ENCODE measurements around the gene CBARP.

CBARP gene

DNA sequence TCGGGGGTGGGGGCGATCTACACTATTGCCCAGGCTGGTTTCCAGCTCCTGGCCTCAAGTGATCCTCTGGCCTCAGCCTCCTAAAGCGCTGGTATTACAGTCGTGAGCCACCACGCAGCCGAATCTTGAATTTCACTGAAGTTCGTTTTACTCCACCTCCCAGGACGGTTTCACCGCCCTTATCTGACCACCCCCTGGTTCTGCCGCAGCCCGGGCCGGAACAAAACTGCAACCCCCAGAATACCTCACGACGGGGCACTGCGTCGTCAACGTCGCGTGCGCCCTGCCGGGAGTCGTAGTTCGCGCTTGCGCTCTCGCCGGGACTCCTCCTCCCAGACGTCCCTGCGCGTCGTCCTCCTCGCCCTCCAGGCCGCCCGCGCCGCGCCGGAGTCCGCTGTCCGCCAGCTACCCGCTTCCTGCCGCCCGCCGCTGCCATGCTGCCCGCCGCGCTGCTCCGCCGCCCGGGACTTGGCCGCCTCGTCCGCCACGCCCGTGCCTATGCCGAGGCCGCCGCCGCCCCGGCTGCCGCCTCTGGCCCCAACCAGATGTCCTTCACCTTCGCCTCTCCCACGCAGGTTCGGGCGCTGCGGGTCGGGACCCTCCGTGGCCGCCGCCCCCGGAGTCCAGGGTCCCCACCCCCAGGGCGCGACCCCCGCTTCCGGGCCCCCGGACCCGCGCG, 3.8 kb upstream of the CBARP start, which contains the start of gene ATP5F1D (continued):
- no peak for TF ChIP-seq ZNF311 (tag by site-specific recombination; IDR thresholded peaks at IDR 0.05; ENCODE audit: borderline replicate concordance)
- TF ChIP-seq ZNF792 (tag by site-specific recombination; IDR thresholded peaks at IDR 0.05), result no peak
- no peak for TF ChIP-seq ZNF2 (tag by site-specific recombination; IDR thresholded peaks at IDR 0.05)
- TF ChIP-seq ZNF791 (tag by site-specific recombination; IDR thresholded peaks at IDR 0.05), result no peak
- TF ChIP-seq SP7 (tag by site-specific recombination; IDR thresholded peaks at IDR 0.05), result peak; percentile 47
- no peak for TF ChIP-seq ZNF621 (tag by site-specific recombination; IDR thresholded peaks at IDR 0.05)
- 0 out of 2 replicates have a peak, but pooled peaks have one; percentile 52 for TF ChIP-seq ZNF324 (tag by site-specific recombination; IDR thresholded peaks at IDR 0.05)
- TF ChIP-seq, protein P1, sequence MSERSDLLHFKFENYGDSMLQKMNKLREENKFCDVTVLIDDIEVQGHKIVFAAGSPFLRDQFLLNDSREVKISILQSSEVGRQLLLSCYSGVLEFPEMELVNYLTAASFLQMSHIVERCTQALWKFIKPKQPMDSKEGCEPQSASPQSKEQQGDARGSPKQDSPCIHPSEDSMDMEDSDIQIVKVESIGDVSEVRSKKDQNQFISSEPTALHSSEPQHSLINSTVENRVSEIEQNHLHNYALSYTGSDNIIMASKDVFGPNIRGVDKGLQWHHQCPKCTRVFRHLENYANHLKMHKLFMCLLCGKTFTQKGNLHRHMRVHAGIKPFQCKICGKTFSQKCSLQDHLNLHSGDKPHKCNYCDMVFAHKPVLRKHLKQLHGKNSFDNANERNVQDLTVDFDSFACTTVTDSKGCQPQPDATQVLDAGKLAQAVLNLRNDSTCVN (tag by site-specific recombination; optimal IDR thresholded peaks at IDR 0.05), result peak; percentile 81
- TF ChIP-seq ZNF624 (tag by site-specific recombination; IDR thresholded peaks at IDR 0.05), result no peak
- no peak for TF ChIP-seq ZNF394 (tag by site-specific recombination; IDR thresholded peaks at IDR 0.05; ENCODE audit: borderline replicate concordance)
- TF ChIP-seq, protein P2, sequence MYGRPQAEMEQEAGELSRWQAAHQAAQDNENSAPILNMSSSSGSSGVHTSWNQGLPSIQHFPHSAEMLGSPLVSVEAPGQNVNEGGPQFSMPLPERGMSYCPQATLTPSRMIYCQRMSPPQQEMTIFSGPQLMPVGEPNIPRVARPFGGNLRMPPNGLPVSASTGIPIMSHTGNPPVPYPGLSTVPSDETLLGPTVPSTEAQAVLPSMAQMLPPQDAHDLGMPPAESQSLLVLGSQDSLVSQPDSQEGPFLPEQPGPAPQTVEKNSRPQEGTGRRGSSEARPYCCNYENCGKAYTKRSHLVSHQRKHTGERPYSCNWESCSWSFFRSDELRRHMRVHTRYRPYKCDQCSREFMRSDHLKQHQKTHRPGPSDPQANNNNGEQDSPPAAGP (tag by site-specific recombination; IDR thresholded peaks at IDR 0.05), result peak; percentile 66
- no peak for TF ChIP-seq ZNF626 (tag by site-specific recombination; IDR thresholded peaks at IDR 0.05)
- no peak for TF ChIP-seq ZNF174 (tag by site-specific recombination; IDR thresholded peaks at IDR 0.05)
- peak; percentile 55; the same call in 1 of the 2 replicates for TF ChIP-seq YY1 (tag by site-specific recombination; IDR thresholded peaks at IDR 0.05)
- TF ChIP-seq ZNF341 (tag by site-specific recombination; IDR thresholded peaks at IDR 0.05; ENCODE audit: low read depth), result peak; percentile 85
- TF ChIP-seq MYNN (tag by site-specific recombination; IDR thresholded peaks at IDR 0.05; ENCODE audit: borderline replicate concordance), result no peak
- TF ChIP-seq ZFP41 (tag by site-specific recombination; IDR thresholded peaks at IDR 0.05; ENCODE audit: borderline replicate concordance), result no peak
- no peak for TF ChIP-seq SALL2 (tag by site-specific recombination; IDR thresholded peaks at IDR 0.05; ENCODE audit: borderline replicate concordance)
- no peak for TF ChIP-seq ZFP69B (tag by site-specific recombination; IDR thresholded peaks at IDR 0.05)
- TF ChIP-seq ZNF701 (tag by site-specific recombination; IDR thresholded peaks at IDR 0.05), result no peak
- peak; percentile 84 for TF ChIP-seq ZIC2 (tag by site-specific recombination; IDR thresholded peaks at IDR 0.05)
- 0 out of 2 replicates have a peak, but pooled peaks have one; percentile 31 for TF ChIP-seq KLF8 (tag by site-specific recombination; IDR thresholded peaks at IDR 0.05)
- TF ChIP-seq ZNF777 (tag by site-specific recombination; IDR thresholded peaks at IDR 0.05; ENCODE audit: borderline replicate concordance), result no peak
- no peak for TF ChIP-seq ZNF514 (tag by site-specific recombination; IDR thresholded peaks at IDR 0.05)
- TF ChIP-seq, protein P3, sequence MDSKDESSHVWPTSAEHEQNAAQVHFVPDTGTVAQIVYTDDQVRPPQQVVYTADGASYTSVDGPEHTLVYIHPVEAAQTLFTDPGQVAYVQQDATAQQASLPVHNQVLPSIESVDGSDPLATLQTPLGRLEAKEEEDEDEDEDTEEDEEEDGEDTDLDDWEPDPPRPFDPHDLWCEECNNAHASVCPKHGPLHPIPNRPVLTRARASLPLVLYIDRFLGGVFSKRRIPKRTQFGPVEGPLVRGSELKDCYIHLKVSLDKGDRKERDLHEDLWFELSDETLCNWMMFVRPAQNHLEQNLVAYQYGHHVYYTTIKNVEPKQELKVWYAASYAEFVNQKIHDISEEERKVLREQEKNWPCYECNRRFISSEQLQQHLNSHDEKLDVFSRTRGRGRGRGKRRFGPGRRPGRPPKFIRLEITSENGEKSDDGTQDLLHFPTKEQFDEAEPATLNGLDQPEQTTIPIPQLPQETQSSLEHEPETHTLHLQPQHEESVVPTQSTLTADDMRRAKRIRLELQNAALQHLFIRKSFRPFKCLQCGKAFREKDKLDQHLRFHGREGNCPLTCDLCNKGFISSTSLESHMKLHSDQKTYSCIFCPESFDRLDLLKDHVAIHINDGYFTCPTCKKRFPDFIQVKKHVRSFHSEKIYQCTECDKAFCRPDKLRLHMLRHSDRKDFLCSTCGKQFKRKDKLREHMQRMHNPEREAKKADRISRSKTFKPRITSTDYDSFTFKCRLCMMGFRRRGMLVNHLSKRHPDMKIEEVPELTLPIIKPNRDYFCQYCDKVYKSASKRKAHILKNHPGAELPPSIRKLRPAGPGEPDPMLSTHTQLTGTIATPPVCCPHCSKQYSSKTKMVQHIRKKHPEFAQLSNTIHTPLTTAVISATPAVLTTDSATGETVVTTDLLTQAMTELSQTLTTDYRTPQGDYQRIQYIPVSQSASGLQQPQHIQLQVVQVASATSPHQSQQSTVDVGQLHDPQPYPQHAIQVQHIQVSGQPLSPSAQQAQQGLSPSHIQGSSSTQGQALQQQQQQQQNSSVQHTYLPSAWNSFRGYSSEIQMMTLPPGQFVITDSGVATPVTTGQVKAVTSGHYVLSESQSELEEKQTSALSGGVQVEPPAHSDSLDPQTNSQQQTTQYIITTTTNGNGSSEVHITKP (tag by site-specific recombination; IDR thresholded peaks at IDR 0.05), result peak; percentile 84
- TF ChIP-seq GLI4 (tag by site-specific recombination; IDR thresholded peaks at IDR 0.05), result no peak
- TF ChIP-seq YY2 (tag by site-specific recombination; IDR thresholded peaks at IDR 0.05), result no peak
- TF ChIP-seq KLF10 (tag by site-specific recombination; IDR thresholded peaks at IDR 0.05), result peak; percentile 33; the same call in 1 of the 2 replicates
- peak; percentile 63 for TF ChIP-seq PRDM1 (tag by site-specific recombination; IDR thresholded peaks at IDR 0.05)
- no peak for TF ChIP-seq ZNF169 (tag by site-specific recombination; IDR thresholded peaks at IDR 0.05)
- TF ChIP-seq ZNF23 (tag by site-specific recombination; IDR thresholded peaks at IDR 0.05; ENCODE audit: borderline replicate concordance), result no peak
- peak; percentile 80; the same call in 1 of the 2 replicates for TF ChIP-seq ZNF600 (tag by site-specific recombination; IDR thresholded peaks at IDR 0.05)
- TF ChIP-seq, protein P4, sequence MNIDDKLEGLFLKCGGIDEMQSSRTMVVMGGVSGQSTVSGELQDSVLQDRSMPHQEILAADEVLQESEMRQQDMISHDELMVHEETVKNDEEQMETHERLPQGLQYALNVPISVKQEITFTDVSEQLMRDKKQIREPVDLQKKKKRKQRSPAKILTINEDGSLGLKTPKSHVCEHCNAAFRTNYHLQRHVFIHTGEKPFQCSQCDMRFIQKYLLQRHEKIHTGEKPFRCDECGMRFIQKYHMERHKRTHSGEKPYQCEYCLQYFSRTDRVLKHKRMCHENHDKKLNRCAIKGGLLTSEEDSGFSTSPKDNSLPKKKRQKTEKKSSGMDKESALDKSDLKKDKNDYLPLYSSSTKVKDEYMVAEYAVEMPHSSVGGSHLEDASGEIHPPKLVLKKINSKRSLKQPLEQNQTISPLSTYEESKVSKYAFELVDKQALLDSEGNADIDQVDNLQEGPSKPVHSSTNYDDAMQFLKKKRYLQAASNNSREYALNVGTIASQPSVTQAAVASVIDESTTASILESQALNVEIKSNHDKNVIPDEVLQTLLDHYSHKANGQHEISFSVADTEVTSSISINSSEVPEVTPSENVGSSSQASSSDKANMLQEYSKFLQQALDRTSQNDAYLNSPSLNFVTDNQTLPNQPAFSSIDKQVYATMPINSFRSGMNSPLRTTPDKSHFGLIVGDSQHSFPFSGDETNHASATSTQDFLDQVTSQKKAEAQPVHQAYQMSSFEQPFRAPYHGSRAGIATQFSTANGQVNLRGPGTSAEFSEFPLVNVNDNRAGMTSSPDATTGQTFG (tag by site-specific recombination; IDR thresholded peaks at IDR 0.05; ENCODE audit: borderline replicate concordance), result no peak
- TF ChIP-seq ZNF335 (tag by site-specific recombination; conservative IDR thresholded peaks at IDR 0.05), result peak; percentile 85

Measured in HEK293 (cell line).